Measurements from ENCODE around the gene PRPF19.
"Not testable (repeated sequence)": the region's sequence is repeated elsewhere in the genome, so short reads cannot be mapped to it uniquely, and the experiment has no call there.

Gene PRPF19

DNA sequence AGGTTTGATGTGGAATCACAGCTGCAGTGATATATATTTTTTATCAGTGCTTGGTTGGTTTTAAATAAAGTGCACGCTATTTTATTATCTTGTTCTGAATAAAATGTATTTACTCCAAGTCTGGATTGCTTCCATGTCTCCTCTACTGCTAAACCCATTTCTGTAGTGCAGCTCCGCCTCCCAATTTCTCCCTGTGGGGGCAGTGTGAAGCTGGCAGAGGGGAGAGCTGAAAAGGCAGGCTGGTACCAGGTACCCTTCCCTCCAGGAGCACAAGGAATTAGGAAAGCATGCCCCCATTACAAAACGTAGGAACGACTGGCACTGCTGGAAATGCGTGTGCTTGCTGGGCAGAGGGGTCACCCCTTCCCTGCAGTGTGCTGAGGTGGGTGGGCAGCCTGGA is 16.9 kb upstream of the PRPF19 start:
- DNase-seq (ENCODE audit: low read depth): no peak

DNA sequence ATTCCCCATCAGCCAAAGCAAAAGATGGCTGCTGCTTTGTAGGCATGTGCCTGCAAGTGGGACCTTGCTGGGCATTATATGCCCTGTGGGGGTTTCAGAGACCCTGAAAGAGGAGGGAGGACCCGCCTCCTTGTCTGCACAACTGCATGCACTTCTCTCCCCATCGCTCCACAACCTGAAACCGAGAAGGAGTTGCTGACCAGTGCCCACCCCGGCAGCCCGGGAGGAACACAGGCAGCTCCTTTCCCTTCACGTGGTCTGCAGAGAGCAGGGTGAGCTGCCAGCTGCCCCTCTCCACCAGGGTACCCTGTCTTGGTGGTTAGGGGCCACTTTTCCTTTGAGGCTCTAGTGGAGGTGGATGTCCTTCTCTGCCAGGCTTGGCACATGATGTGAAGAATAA is 16.5 kb upstream of the PRPF19 start:
- no peak for DNase-seq (ENCODE audit: low read depth)

DNA sequence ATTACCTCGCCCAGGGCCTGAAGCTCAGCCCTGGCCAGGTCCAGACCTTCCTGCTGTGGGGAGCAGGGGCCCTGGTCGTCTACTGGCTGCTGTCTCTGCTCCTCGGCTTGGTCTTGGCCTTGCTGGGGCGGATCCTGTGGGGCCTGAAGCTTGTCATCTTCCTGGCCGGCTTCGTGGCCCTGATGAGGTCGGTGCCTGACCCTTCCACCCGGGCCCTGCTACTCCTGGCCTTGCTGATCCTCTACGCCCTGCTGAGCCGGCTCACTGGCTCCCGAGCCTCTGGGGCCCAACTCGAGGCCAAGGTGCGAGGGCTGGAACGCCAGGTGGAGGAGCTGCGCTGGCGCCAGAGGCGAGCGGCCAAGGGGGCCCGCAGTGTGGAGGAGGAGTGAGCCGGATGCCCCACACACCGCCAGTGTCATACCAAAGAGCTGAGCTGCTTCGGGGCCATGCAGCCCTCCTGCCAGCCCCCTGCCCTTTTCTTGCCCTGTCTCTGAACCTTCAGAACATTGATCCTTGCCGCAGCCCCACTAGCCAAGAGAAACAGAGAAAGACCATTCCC is 15.5 kb upstream of the PRPF19 start:
- DNase-seq (ENCODE audit: low read depth): no peak

DNA sequence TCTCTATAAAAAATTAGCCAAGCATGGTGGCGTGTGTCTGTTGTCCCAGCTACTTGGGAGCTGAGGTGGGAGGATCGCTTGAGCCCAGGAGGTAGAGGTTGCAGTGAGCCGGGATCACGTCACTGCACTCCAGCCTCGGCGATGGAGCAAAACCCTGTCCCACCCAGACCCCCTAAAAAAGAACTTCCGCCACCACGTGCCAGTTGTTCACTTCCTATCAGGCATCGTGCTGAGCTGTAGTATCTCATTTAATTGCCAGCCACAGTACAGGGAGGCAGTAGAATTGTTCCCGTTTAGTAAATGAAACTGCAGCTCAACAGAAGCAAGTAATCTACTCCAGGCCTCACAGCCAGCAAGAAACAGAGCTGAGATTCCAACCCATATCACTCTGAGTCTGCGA is 14.9 kb upstream of the PRPF19 start:
- DNase-seq (ENCODE audit: low read depth): no peak

DNA sequence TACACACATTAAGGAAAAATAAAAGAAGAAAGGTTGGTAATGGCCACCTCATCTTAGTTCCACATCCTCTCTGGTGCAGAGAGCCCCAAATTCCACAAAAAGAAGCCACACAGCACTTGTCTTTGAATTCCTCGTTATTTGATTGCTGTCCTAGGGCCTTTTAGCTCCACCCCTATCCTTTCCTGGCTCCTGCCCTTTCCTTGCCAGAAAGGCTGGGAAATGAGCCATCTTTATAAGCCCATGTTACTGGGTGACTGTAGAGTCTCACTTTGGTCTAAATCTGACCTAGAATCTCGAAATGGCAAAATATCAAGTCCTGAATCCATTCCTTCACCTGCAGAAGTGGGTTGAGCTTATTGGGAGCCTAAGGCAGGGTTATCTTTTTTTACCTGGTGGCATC is 13.6 kb upstream of the PRPF19 start:
- no peak for DNase-seq (ENCODE audit: low read depth)

DNA sequence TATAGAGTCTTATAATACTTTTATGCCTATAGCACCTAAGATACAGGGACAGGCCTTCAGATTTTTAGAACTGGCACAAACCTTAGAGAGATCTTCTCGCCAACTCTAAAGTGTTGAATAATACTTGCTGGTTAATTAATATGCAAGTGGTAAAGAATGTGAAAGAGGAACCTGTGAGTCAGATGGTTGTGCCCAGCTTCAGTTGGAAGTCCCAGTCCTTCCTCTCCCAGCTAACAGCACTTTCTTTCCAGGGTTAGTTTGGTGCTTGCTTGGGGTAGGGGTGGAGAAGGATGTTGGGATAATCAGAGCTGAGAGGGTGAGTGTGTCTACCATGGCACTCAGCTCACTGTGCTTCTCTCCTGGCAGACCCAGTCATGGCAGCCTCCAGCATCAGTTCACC is 12.9 kb upstream of the PRPF19 start:
- DNase-seq (ENCODE audit: low read depth): no peak

DNA sequence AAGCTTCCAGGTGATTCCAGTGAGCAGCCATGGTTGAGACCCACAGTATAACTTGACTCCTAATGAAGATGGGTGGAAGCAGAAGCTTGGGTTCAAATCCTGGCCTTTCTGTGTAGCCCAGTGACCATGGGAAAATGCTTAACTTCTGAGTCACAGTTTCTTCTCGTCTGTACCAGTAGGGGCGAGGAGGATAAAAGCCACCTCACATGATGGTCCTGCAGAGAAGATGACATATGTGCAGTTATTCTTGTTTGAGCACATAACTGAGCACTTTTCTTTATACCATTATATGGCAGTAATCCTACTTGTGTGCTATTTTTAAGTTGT is 12.5 kb upstream of the PRPF19 start:
- no peak for DNase-seq (ENCODE audit: low read depth)

DNA sequence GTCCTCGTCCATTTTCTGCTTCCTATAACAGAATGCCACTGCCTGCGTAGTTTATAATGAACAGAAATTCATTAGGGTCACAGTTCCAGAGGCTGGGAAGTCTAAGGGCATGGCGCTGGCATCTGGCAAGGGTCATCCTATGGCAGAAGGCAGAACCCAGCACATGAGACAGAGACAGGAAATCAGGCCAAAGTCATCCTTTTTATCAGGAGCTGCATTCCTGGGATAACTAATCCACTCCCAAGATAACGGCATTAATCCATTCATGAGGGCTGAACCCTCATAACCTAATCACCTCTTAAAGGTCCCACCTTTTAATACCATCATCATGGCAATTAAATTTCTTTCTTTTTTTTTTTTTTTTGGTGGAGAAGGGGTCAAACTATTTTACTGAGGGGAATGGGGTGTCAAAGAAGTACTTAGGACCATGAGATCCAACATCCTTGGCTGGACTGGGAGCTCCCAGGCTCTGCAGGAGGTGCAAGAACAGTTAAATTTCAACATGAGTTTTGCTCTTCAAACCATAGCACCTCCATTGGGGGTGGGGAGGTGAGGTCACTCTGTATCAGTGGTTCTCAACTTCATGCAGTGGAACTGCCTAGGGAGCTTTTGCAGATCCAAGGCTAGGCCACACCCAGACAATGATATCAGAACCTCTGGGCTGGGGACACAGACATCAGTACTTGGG is 12.0 kb upstream of the PRPF19 start:
- DNase-seq (ENCODE audit: low read depth): no peak

DNA sequence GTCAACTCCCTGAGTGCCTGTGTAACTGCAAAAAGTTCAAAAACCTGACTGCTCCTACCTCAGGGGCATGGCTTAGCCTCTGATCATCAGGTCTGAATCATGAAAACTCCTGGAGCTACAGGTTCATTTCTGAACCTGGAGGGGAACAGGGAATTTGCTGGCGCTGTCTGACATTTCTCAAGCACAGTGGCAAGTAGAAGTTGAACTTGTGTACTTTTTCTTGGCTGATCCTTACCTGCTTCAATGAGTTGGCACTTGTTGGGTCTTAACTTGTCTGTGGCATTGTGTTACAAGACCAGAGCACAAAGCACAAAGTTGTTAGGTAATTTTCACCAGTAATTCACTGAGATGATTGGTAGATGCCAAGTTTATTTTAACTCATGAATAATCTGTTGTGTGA is 10.9 kb upstream of the PRPF19 start:
- DNase-seq (ENCODE audit: low read depth): no peak

DNA sequence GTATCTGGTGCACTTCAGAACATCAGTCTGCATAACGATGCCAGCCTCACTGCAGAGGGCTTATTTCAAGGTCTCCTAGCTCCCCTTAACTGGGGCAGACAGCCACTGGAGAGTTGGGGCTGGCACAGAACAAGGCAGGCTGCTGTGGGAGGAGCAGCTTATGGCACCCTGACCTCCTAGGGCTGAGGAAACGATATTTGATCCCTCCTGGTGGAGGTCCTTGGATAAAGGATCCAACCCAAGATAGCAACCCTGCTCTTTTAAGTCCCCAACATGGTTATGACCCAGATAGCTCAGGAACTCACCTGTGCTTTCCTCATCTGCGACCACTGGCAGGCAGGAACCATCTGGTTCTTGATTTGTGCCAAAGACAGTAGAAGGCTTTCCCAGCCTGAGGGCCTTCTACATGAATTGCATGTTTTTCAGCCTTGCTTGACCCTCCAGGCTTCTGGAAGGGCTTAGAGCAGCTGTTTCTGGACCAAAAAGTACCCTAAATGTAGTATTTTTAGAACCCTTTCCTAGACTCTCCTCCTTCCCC is 10.4 kb upstream of the PRPF19 start:
- DNase-seq (ENCODE audit: low read depth): no peak

DNA sequence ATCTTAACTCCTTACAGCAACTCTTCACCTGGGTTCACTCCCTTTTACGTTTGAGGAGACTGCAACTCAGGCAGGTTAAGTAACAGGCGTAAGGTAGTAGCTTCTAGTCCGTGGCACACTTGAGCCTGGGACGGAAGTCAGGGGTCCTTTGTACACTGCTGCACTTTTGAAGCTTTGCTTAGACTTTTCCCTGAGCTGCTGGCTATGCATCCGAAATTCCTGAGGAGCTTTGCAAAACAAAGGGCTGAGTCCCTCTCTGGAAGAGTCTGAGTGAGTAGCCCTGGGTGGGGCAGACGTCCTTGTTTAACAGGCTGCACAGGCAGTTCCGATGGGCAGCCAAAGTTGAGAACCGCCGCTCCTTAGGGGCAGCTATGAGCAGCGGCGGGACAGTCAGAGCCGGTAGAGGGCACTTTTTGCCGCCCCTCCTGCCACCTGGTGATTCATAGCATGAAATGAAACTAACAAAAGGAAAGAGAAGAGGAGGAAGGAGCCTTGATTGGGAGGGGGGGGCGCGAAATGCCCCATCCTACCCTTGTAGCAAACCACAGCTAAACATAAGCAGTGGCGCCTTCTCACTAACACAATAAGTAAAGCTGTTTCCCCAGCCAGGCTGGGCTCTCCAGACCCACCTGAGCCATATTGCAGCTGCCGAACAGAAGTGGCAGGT is 9.0 kb upstream of the PRPF19 start:
- DNase-seq (ENCODE audit: low read depth): peak; percentile 59

DNA sequence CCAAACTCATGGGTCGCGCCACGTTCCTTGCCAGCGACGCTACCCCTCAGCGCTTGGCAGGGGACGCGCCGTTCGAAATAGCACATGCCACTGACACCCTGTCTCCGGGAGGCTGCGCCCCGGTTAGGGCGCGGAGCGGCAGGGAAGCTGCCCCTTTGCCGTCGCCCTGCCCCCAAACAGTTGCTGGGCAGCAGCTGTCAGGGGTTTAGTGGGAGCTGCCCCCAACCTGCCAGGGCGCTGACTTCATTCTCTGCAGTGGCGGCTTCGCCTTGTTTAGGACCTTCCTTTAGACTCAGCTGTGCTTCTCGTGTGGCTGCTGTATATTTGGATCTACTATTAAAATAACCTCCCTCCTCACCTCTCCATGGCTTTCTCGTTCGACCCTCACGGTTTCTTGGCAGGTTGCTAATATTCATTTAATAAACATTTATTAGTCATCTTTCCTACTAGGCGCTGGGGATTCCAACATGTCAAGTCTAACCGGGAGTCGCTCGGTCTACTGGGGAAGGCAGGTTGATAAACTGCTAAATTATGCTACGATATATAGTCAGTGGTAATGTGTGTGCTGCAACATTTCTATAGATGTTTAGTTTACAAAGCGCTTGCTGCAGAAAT is 8.4 kb upstream of the PRPF19 start:
- peak; percentile 6 for DNase-seq (ENCODE audit: low read depth)

DNA sequence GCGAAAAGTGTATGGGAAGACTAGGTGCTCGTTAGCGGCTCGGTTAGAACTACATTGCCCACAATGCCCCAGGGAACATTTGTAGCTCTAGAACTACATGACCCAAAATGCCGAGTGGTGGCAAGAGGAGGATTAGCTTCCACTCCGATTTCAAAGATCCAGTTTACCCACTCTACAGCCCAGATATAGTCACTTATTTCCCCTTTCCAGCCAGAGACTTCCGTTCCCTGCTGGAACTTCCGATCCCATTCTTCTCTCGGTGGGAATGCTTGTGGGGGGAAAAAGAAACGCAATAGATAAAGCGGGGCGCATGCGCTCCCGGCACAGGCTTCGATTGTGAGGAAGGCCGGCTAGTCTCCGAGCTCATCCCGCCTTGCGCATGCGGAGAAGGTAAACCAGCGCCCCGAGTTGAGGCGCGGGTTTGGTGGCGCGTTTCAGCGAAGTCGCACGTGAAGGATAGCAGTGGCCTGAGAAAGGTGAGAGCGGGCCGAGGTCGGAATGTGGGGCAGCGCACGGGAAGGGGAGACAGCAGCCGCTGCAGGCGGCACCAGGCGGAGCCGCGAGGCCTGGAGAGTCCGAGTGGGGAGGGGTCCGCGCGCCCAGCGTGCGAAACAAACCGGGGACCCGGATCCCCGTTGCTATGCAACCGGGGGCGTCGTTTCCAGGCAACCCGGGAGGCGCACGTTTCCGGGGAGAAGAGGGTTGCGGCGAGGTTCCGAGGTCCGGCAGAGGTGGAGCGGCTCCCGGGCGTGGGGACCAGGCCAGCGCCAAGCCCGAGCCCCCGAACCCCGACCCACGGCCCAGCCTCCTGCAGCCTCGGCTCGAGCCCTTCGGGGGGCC is 7.6 kb upstream of the PRPF19 start, which contains the start of gene TMEM109:
TSS of gene TMEM109 (plus strand) at position 366 of the 840 bp plus-strand sequence. CDS start 5,536 bp downstream, outside the sequence.
- DNase-seq (ENCODE audit: low read depth): peak; percentile 85

DNA sequence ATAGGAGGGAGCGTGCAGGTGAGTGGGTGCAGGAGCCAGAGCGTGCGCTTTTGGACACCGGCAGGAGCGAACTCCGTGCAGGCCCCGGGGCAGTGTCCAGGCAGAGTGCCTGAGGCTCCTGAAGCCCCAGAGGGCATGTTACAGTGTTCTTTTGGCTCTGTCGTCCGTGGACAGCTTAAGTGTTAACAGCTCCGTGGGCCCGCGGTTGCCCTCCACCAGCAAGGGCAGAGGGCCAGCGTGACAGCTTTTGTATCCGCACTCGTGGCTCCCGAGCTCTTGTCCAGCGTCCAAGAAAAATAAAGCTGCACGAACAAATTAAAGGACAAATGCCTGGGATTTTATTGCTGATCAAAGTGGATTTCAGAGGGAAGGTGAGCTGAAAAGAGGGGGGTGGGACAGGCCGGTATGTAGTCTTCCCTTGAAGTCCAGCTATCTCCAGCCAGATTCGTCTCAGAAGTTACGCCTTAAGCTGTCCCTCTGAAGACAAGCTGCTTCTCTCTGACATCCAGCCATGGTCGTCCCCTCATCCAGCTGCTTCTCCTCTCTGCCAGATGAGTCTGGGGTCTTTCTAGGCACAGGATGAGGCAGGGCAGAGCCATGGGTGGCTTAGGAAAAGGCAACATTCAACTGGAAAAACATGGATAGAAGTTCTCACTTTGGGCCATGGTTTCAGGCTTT is 6.6 kb upstream of the PRPF19 start:
- DNase-seq (ENCODE audit: low read depth): no peak

DNA sequence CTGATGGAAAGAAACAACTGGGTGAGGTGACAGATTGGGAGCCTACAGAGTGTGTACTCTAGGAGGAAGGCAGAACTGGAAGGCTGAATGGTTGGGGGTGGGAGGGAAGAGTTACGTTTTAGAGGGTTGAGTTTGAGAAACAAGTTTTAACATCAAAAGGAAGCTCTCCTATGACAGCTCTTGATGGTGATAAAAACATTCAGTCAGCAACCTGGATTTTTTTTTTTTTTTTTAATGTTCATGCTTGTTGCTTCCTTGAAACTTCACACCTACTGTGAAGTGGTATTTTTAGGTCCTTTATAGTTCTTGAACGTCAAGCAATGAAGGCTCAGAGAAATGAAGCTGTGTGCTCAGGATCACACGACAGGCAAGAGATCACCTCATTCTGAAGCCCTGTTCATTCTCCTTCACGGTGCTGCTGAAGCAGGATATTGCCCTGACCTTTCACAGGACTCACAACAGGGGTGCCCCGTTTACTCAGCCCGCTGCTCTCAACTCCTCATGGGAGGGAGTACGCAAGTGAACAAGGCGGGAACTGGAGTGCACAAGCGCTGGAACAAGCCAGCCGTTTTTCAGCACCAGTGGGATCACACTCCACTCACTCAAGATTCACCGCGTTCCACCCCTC is 6.0 kb upstream of the PRPF19 start:
- no peak for DNase-seq (ENCODE audit: low read depth)

DNA sequence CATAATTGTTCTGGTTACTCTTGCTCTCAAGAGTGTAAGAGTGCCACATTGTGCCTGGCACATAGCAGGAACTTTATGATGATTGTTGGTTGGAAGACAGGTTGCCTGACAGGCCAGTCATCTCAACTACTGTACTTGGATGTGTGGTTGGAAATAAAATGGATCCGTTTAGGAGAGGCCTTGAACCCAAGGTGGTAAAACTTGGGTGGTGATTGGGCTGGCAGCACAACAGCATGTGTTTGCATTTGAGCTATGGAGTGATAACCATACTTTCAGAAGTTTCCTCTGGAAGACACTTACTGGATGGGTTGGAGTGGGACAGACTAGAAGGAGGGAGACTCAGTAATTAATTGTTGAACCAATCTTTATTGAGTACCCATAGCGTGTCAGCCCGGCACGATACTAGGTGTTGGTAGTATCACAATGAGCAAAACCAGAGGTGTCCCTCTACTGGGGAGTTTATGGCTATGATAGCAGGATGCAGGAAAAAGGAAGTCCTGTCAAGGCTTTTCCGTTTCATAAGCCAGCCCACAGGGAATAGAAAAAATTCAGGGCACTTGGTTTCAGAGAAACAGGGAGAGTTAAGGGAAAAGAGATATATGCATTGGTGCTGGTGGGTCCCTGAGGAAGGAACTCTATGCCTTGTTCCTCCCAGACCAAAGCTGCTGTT is 4.5 kb upstream of the PRPF19 start:
- no peak for DNase-seq (ENCODE audit: low read depth)

DNA sequence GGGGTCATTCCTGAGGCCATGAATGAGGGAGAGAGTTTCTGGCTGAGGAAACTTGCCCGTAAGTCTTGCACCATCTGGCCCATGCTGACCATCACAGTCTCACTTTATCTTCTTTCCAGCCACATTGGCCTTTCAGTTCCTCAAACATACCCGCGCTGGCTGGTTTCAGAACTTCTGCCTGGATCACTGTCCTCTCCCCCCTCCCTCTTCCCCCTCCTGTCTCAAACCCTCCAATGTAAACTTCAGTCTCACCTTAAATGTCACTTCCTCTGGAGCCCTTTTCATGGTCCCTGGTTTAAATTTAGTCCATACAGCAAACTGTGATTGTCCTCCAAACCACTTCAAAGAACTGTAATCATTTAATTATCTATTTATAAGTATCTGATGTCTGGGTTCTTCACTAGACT is 3.9 kb upstream of the PRPF19 start:
- no peak for DNase-seq (ENCODE audit: low read depth)

DNA sequence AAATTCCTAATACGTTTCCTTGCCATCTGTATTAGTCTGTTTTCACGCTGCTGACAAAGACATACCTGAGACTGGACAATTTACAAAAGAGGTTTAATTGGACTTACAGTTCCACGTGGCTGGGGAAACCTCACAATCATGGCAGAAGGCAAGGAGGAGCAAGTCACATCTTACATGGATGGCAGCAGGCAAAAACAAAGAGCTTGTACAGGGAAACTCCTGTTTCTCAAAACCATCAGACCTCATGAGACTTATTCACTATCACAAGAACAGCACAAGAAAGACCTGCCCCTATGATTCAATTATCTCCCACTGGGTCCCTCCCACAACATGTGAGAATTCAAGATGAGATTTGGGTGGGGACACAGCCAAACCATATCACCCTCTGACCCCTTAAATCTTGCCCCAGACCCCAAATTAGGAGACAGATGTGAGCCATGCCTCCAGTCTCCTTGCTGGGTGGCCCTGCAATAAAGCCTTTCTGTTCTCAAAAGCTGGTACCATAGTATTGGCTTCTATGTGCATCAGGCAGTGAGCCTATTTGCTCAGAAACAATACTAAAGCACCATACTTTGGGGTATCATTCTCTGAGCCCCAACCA is 3.4 kb upstream of the PRPF19 start:
- DNase-seq (ENCODE audit: low read depth): not testable (repeated sequence)

DNA sequence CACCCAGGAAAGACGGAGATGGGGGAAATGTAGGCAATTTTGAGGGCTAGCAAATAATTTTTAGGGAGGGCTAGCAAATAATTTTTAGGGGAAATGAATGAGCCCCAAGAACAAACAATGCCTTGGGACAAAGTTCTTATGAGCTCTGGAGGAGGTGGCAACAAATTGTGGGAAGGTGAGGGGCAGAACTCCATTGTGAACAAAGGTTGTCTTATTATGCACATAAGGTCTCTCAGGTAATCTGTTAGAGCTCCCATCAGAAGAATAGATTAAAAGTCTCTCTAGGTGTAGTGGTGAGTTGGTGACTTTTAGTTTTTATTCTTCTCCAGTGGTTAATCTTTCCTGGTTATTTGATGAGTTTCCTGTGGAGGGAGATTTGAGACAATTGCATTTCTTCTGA is 2.4 kb upstream of the PRPF19 start:
- DNase-seq (ENCODE audit: low read depth): no peak

DNA sequence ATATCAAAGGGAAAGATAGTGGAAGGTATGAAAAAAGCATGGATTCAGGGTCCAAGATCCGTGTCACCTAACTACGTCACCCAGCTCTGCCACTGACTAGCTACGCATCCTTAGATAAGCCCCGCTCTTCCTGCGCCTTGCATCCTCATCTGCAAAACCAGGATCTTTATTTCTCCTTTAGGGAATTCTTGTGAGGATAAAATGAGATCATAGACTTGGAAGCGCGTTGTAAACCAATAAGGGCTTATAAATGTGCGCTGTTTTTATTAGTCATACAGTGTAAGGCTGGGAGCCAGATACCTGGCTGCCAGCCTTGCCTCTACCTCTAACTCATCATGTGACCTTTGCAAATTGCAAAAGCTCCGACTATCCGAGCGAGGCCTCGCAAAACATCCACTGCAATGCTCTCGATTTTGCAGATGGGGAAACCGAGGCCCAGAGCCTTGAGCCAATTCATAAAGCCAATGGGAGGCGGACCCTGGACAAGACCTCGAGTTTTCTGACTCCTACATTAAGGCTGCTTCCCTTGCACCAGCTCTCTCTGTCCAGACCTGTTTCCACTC is 753 bp downstream of the PRPF19 start:
- DNase-seq (ENCODE audit: low read depth): peak; percentile 36
